Thymus (tissue), 11 donors: ENCODE measurements around the gene MRRF. TPM values are rescaled to one million over a fixed set of nuclear protein-coding genes. Genes with fewer than 3 reads are reported as not detected.
"Not testable (repeated sequence)": the region's sequence is repeated elsewhere in the genome, so short reads cannot be mapped to it uniquely, and the experiment has no call there.

Experiments
- DNase-seq, 9 donors: peaks; one replicate each; pipeline ENCODE4 v3.0.0-alpha.2; 2013; ENCODE audit warnings: low spot score in 9 of 9, low read depth in 6 of 9, missing footprints in 1 of 9
- H3K27ac ChIP-seq, 2 donors: one replicate each; pipeline ENCODE4 v1.5.1; 2013; ENCODE audit warnings: control low read depth in 1 of 2, low read depth in 1 of 2, low read length in 1 of 2, mild to moderate bottlenecking in 1 of 2, moderate library complexity in 1 of 2
- H3K27me3 ChIP-seq, 2 donors: one replicate each; pipeline ENCODE4 v1.5.1; 2013; ENCODE audit warnings: low read length in 1 of 2; ENCODE audit not compliant: control insufficient read depth in 2 of 2, insufficient read depth in 1 of 2
- H3K36me3 ChIP-seq, 2 donors: one replicate each; pipeline ENCODE4 v1.5.1; 2013; ENCODE audit warnings: low read length in 1 of 2, mild to moderate bottlenecking in 1 of 2, moderate library complexity in 1 of 2; ENCODE audit not compliant: control insufficient read depth in 2 of 2, insufficient read depth in 2 of 2
- H3K4me1 ChIP-seq, 2 donors: one replicate each; pipeline ENCODE4 v1.5.1; 2013; ENCODE audit warnings: low read length in 2 of 2; ENCODE audit not compliant: control insufficient read depth in 2 of 2, insufficient read depth in 2 of 2
- H3K4me3 ChIP-seq, 2 donors: one replicate each; pipeline ENCODE4 v1.5.1; 2013; ENCODE audit warnings: low read length in 2 of 2, control low read depth in 1 of 2, mild to moderate bottlenecking in 1 of 2
- H3K9me3 ChIP-seq, 2 donors: one replicate each; pipeline ENCODE4 v1.5.1; 2013; ENCODE audit warnings: low read length in 1 of 2, mild to moderate bottlenecking in 1 of 2; ENCODE audit not compliant: control insufficient read depth in 2 of 2, insufficient read depth in 1 of 2
- WGBS: extraction: QIAGEN DNeasy Blood & Tissue Kit; methylation state at CpG from one replicate; pipeline ENCODE4 v1.1.7; 2013; 5-methylcytosine and 5-hydroxymethylcytosine counted together
- polyA plus RNA-seq: library from polyadenylated mRNA; stranded (reverse); fragments of 200-250 nt; gene quantifications from one replicate; pipeline ENCODE4 v1.2.3, GENCODE V29; 2013
- total RNA-seq: library from RNA; stranded (reverse); fragments of 120-200 nt; gene quantifications from one replicate; pipeline ENCODE4 v1.2.4, GENCODE V29; 2013
- donor health status: healthy.

Gene MRRF
- total and polyA plus RNA-seq, 2 donors, result 27.0 to 34.7 TPM

DNA sequence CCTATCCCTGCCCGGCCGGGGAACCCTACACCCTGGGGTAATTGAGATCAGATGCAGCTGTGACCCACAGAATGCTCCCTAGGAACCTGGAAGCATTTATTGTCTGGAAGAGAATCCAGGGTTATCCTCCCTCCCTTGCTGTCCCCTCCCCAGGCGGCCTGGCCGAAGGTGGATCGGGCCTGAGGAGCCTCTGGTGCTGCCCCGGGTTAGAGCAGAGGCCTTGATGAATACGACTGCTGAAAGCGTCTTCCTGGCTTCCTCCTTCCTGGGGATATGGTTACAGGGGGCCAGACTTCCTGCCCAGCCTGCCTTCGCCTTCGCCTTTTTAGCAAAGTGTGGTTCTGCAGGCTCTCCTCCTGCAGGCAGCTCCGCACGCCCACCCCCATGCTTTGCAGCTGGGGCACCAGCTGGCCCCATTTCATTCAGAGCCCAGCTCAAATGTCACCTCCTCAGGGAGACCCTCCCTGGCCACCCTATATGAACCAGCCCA lies 83.7 kb downstream of the MRRF start:
- WGBS, result 29% methylated on average over 12 of the region's 12 CpGs
- Histone ChIP-seq H3K9me3 (no peaks in the 10 kb centered on the region), H3K4me3 (no peak overlapping the region), H3K27me3 (peaks cover 16 to 43% of the 10 kb centered on the region in 2 donors), H3K27ac (no peak overlapping the region), H3K4me1 (peaks cover 4 to 17% of the 10 kb centered on the region in 2 donors), H3K36me3 (no peaks in the 10 kb centered on the region)
- DNase-seq, result peak in 2 of 9 donors; percentile 24 to 35

- H3K36me3 ChIP-seq, result no peaks in the 10 kb centered on the region
- 64% methylated on average over 2 of the region's 2 CpGs for WGBS
- H3K9me3 ChIP-seq, result no peaks in the 10 kb centered on the region
- H3K27ac ChIP-seq, result no peak overlapping the region
- peaks cover 16 to 43% of the 10 kb centered on the region in 2 donors for H3K27me3 ChIP-seq
- DNase-seq, result no peak
- no peak overlapping the region for H3K4me3 ChIP-seq
- H3K4me1 ChIP-seq, result peaks cover 4 to 17% of the 10 kb centered on the region in 2 donors
Measured at GRCh38 chr9:122348791-122349190, 84.1 kb downstream of the MRRF start.

DNA sequence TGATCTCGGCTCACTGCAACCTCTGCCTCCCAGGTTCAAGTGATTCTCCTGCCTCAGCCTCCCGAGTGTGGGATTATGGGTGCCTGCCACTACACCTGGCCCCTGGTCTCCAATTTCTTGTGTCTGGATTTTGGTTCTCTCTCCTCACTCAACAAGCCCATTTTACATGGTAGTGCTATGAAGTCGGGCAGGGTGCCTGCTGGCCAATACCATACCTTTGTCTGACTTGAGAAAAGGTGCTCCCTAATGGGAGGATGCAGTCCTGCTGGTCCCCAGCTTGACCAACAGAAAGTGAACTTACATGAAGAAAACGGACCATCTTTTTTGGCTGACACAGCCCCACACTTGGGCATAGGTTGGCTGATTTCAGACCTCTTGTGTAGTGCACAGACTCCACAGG lies 84.5 kb downstream of the MRRF start:
- H3K27me3 ChIP-seq, result peaks cover 16 to 43% of the 10 kb centered on the region in 2 donors
- no peak overlapping the region for H3K27ac ChIP-seq
- no peaks in the 10 kb centered on the region for H3K36me3 ChIP-seq
- no peaks in the 10 kb centered on the region for H3K9me3 ChIP-seq
- 96% methylated on average over 4 of the region's 4 CpGs for WGBS
- no peak for DNase-seq
- H3K4me3 ChIP-seq, result no peak overlapping the region
- peaks cover 4 to 17% of the 10 kb centered on the region in 2 donors for H3K4me1 ChIP-seq

- Histone ChIP-seq H3K9me3 (no peaks in the 10 kb centered on the region), H3K4me3 (no peak overlapping the region), H3K4me1 (peaks cover 4 to 17% of the 10 kb centered on the region in 2 donors), H3K27ac (no peak overlapping the region), H3K27me3 (peaks cover 14 to 41% of the 10 kb centered on the region in 2 donors), H3K36me3 (no peaks in the 10 kb centered on the region)
- 47% methylated on average over 11 of the region's 11 CpGs for WGBS
- DNase-seq, result peak; percentile 21 to 78 (median 45)
Measured at GRCh38 chr9:122350577-122351355, 86.1 kb downstream of the MRRF start.

DNA sequence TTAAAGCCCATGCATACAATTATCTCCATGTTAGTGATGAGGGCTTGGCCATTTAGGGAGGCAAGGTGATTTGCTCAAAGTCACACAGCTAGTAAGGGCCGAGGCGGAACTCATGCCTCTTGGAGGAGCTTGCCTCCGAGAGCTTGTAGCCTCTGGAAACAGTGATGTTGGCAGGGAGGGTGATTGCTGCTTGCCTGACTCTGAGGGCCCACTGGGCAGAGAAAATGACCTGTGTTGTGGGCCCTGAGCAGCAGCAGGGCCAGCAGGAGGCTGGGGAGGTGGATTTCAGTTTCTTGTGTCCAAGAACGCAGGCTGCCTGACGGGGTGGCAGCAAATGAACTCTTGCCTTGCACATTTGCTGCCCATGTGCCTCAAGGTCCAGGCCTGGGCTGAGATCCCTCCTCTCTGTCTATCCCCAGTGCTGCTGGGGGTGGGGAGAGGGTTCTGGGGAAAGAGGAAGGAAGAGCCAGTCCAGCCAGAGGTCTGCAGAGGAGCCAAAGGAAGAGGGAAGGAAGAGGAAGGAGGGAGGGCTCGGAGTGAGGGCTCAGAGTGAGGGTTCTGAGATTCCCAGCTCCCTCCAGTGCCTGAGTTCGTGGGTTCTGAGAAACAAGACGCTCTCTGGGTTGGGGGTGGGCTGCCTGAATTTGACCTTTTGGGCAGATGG lies 90.0 kb downstream of the MRRF start:
- no peaks in the 10 kb centered on the region for H3K9me3 ChIP-seq
- 87% methylated on average over 8 of the region's 8 CpGs for WGBS
- no peak for DNase-seq

GRCh38 chr9:122355336-122355875 lies 90.7 kb downstream of the MRRF start:
- Histone ChIP-seq H3K27ac (no peak overlapping the region), H3K4me3 (no peak overlapping the region), H3K9me3 (no peaks in the 10 kb centered on the region), H3K27me3 (peaks cover 0 to 2% of the 10 kb centered on the region in 2 donors), H3K4me1 (no peaks in the 10 kb centered on the region), H3K36me3 (no peaks in the 10 kb centered on the region)
- WGBS, result 93% methylated on average over 4 of the region's 4 CpGs
- no peak for DNase-seq

More for the DNA sequence above, 90.0 kb downstream of the MRRF start:
- no peak overlapping the region for H3K4me3 ChIP-seq
- no peaks in the 10 kb centered on the region for H3K36me3 ChIP-seq
- H3K4me1 ChIP-seq, result no peaks in the 10 kb centered on the region
- peaks cover 4 to 7% of the 10 kb centered on the region in 2 donors for H3K27me3 ChIP-seq
- H3K27ac ChIP-seq, result no peak overlapping the region

GRCh38 chr9:122356627-122357026 lies 91.9 kb downstream of the MRRF start:
- H3K4me1 ChIP-seq, result no peaks in the 10 kb centered on the region
- H3K27ac ChIP-seq, result no peak overlapping the region
- H3K4me3 ChIP-seq, result no peak overlapping the region
- H3K9me3 ChIP-seq, result no peaks in the 10 kb centered on the region
- no peak for DNase-seq
- H3K27me3 ChIP-seq, result no peaks in the 10 kb centered on the region
- no peaks in the 10 kb centered on the region for H3K36me3 ChIP-seq
- 81% methylated on average over 2 of the region's 2 CpGs for WGBS

DNA sequence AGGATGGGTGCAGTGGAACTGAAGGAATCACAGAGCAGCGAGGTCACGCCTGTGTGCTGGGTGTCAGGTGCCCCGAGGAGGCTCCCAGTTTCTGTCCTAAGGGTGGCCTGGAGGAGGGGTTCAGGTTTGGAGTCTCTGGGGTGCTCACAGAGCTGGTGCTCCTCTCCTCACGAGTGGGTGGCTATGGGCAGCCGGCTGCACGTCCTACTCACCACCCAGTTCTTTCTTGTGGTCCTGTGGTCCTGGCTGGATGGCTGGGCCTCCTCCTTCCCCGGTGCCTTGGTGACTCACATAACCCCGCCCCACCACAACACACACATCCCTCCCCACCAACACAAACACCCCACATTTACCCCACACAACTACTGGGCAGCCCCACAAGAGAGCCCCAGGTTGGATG lies 96.2 kb downstream of the MRRF start:
- Histone ChIP-seq H3K4me1 (no peaks in the 10 kb centered on the region), H3K4me3 (no peak overlapping the region), H3K36me3 (no peaks in the 10 kb centered on the region), H3K27ac (no peak overlapping the region), H3K27me3 (no peaks in the 10 kb centered on the region), H3K9me3 (no peaks in the 10 kb centered on the region)
- 81% methylated on average over 8 of the region's 8 CpGs for WGBS
- DNase-seq, result no peak

GRCh38 chr9:122363131-122363530 lies 98.4 kb downstream of the MRRF start:
- WGBS, result 97% methylated on average over 12 of the region's 12 CpGs
- not testable (repeated sequence) for H3K4me3 ChIP-seq, H3K9me3 ChIP-seq, H3K36me3 ChIP-seq, H3K27ac ChIP-seq, DNase-seq, H3K27me3 ChIP-seq, H3K4me1 ChIP-seq
